GM23338 (cell line): Measurements from ENCODE around the gene VEPH1. TPM values are rescaled to one million over a fixed set of nuclear protein-coding genes. Genes with fewer than 3 reads are reported as not detected.

Source experiments
- ATAC-seq: fragments of 200-7000 bp; cut with Tn5 transposase; 3 replicates; pipeline ENCODE4 v1.9.1; 2020
- DNase-seq: peaks from one replicate; pipeline ENCODE4 v3.0.0-alpha.2; 2015; ENCODE audit warnings: low spot score
- H2AFZ ChIP-seq: fragments of 200-600 bp; sonication (generic); 2 replicates; pipeline ENCODE4 v1.8.0; 2016; ENCODE audit warnings: antibody characterized with exemption, mild to moderate bottlenecking, moderate library complexity
- H3F3A ChIP-seq: fragments of 200-600 bp; sonication (generic); replicated peaks from 2 replicates; pipeline ENCODE4 v1.8.0; 2017; ENCODE audit warnings: antibody characterized with exemption, mixed run types, low read depth
- H3K27ac ChIP-seq: fragments of 200-600 bp; sonication (generic); 2 replicates; pipeline ENCODE4 v1.6.1; 2016; ENCODE audit warnings: low read depth
- H3K27me3 ChIP-seq: fragments of 200-600 bp; sonication (generic); 2 replicates; pipeline ENCODE4 v1.8.0; 2016; ENCODE audit warnings: mild to moderate bottlenecking, mixed run types, moderate library complexity; ENCODE audit not compliant: insufficient read depth
- H3K36me3 ChIP-seq: fragments of 200-600 bp; sonication (generic); 2 replicates; pipeline ENCODE4 v1.8.0; 2016; ENCODE audit warnings: mild to moderate bottlenecking; ENCODE audit not compliant: insufficient read depth
- H3K4me1 ChIP-seq: fragments of 200-600 bp; sonication (generic); 2 replicates; pipeline ENCODE4 v1.8.0; 2016; ENCODE audit warnings: mild to moderate bottlenecking, moderate library complexity; ENCODE audit not compliant: insufficient read depth
- H3K4me2 ChIP-seq: fragments of 200-600 bp; sonication (generic); 2 replicates; pipeline ENCODE4 v1.7.1; 2017; ENCODE audit warnings: mixed run types
- H3K4me3 ChIP-seq: fragments of 200-600 bp; sonication (generic); 2 replicates; pipeline ENCODE4 v1.6.1; 2016; ENCODE audit warnings: mixed run types
- H3K79me2 ChIP-seq: fragments of 200-600 bp; sonication (generic); replicated peaks from 2 replicates; pipeline ENCODE4 v1.8.0; 2017; ENCODE audit warnings: mild to moderate bottlenecking; ENCODE audit not compliant: insufficient read depth
- H3K9me2 ChIP-seq: fragments of 200-600 bp; sonication (generic); 2 replicates; pipeline ENCODE4 v1.8.0; 2017; ENCODE audit not compliant: insufficient read depth
- H4K20me1 ChIP-seq: fragments of 200-600 bp; sonication (generic); replicated peaks from 2 replicates; pipeline ENCODE4 v1.8.0; 2017; ENCODE audit warnings: mild to moderate bottlenecking; ENCODE audit not compliant: insufficient read depth
- H3K27ac Mint-ChIP-seq: 2 replicates; pipeline ENCODE4 v1.8.0; 2020; ENCODE audit warnings: inconsistent platforms, mild to moderate bottlenecking, moderate library complexity, mixed read lengths
- H3K27me3 Mint-ChIP-seq: 3 replicates; pipeline ENCODE4 v1.8.0; 2022; ENCODE audit warnings: low read depth, mild to moderate bottlenecking, moderate library complexity, mixed read lengths, inconsistent platforms; ENCODE audit not compliant: insufficient read depth, poor library complexity
- H3K36me3 Mint-ChIP-seq: 3 replicates; pipeline ENCODE4 v1.8.0; 2021; ENCODE audit warnings: low read depth, mild to moderate bottlenecking, inconsistent platforms, moderate library complexity, mixed read lengths
- H3K4me1 Mint-ChIP-seq: 3 replicates; pipeline ENCODE4 v1.8.0; 2020; ENCODE audit warnings: mild to moderate bottlenecking, inconsistent platforms, mixed read lengths
- H3K4me3 Mint-ChIP-seq: 3 replicates; pipeline ENCODE4 v1.8.0; 2021; ENCODE audit warnings: moderate library complexity, mild to moderate bottlenecking, inconsistent platforms, mixed read lengths
- H3K9me3 Mint-ChIP-seq: 3 replicates; pipeline ENCODE4 v1.8.0; 2020; ENCODE audit warnings: moderate library complexity, mild to moderate bottlenecking, inconsistent platforms, mixed read lengths
- CREB1 ChIP-seq: fragments of 250-450 bp; sonication (Bioruptor Pico); IDR thresholded peaks from 2 replicates; pipeline ENCODE4 v1.5.0; 2020; ENCODE audit warnings: low read depth, mild to moderate bottlenecking, moderate library complexity
- CTCF ChIP-seq, 2 experiments: fragments of 200-600 bp in 1 of 2; sonication (generic) in 1 of 2; conservative IDR thresholded peaks; 2 replicates each; pipeline versions ENCODE4 v1.5.1 to v1.6.1; 2016 to 2017; ENCODE audit warnings: antibody characterized with exemption in 2 of 2, low read depth in 2 of 2, mild to moderate bottlenecking in 2 of 2, moderate library complexity in 1 of 2
- ETS1 ChIP-seq: IDR thresholded peaks from 2 replicates; pipeline ENCODE4 v1.6.1; 2016; ENCODE audit warnings: antibody characterized with exemption
- EZH2 ChIP-seq: fragments of 200-600 bp; sonication (generic); IDR thresholded peaks from one replicate; pipeline ENCODE4 v1.8.0; 2017; ENCODE audit warnings: antibody characterized with exemption, mild to moderate bottlenecking, low read depth; ENCODE audit not compliant: unreplicated experiment
- EZH2phosphoT487 ChIP-seq: fragments of 200-600 bp; sonication (generic); IDR thresholded peaks from one replicate; pipeline ENCODE4 v1.8.1; 2018; ENCODE audit warnings: antibody characterized with exemption; ENCODE audit not compliant: unreplicated experiment
- JUNB ChIP-seq: IDR thresholded peaks from one replicate; pipeline ENCODE4 v1.6.1; 2016; ENCODE audit warnings: antibody characterized with exemption; ENCODE audit not compliant: unreplicated experiment
- NANOG ChIP-seq: IDR thresholded peaks from 2 replicates; pipeline ENCODE4 v1.6.1; 2016; ENCODE audit warnings: antibody characterized with exemption, borderline replicate concordance
- POLR2AphosphoS5 ChIP-seq: IDR thresholded peaks from 2 replicates; pipeline ENCODE4 v1.6.1; 2016; ENCODE audit warnings: antibody characterized with exemption, low read depth
- REST ChIP-seq: IDR thresholded peaks from one replicate; pipeline ENCODE4 v1.6.1; 2018; ENCODE audit warnings: antibody characterized with exemption; ENCODE audit not compliant: unreplicated experiment
- STAT1 ChIP-seq: IDR thresholded peaks from one replicate; pipeline ENCODE4 v1.6.1; 2016; ENCODE audit warnings: antibody characterized with exemption; ENCODE audit not compliant: unreplicated experiment
- ZNF114 ChIP-seq: fragments of 250-450 bp; sonication (Bioruptor Pico); IDR thresholded peaks from 2 replicates; pipeline ENCODE4 v1.5.0; 2020; ENCODE audit warnings: mild to moderate bottlenecking, moderate library complexity
- ZNF331 ChIP-seq: fragments of 250-450 bp; sonication (Bioruptor Pico); IDR thresholded peaks from 2 replicates; pipeline ENCODE4 v1.5.0; 2020; ENCODE audit warnings: low read depth, mild to moderate bottlenecking, moderate library complexity
- ZNF462 ChIP-seq: fragments of 250-450 bp; sonication (Bioruptor Pico); IDR thresholded peaks from 2 replicates; pipeline ENCODE4 v1.5.0; 2020; ENCODE audit warnings: mild to moderate bottlenecking, moderate library complexity
- polyA plus RNA-seq: library from polyadenylated mRNA; unstranded; fragments of >200 nt; fragmentation: Nextera tagmentation; extraction: Ambion mirVana; gene quantifications from 2 replicates; pipeline ENCODE4 v1.2.1, GENCODE V29; 2016
- total RNA-seq: library from RNA; depleted of rRNA; stranded (reverse); fragments of >200 nt; shearing (Covaris generic); gene quantifications from 2 replicates; pipeline ENCODE4 v1.2.3, GENCODE V29; 2014

VEPH1 gene
- total and polyA plus RNA-seq, 2 experiments from 2014 or later = 15.4 to 33.8 TPM

- H3K4me1 ChIP-seq = no peaks in the 10 kb centered on the region
- H3K4me2 ChIP-seq = no peak overlapping the region
- H4K20me1 ChIP-seq = no peaks in the 10 kb centered on the region
- Mint-ChIP-seq H3K4me1 (peaks cover 6% of the 10 kb centered on the region; the same call in 2 of the 3 replicates), H3K4me3 (no peak overlapping the region), H3K9me3 (no peaks in the 10 kb centered on the region), H3K27ac (no peak overlapping the region), H3K36me3 (no peaks in the 10 kb centered on the region), H3K27me3 (peaks cover 5% of the 10 kb centered on the region)
- H3K79me2 ChIP-seq = no peaks in the 10 kb centered on the region
- ATAC-seq = no peak
- H3K9me2 ChIP-seq = no peaks in the 10 kb centered on the region
- H3K27ac ChIP-seq = no peak overlapping the region
- no peaks in the 10 kb centered on the region for H3F3A ChIP-seq
- no peak overlapping the region for H2AFZ ChIP-seq
- no peak for DNase-seq
- TF ChIP-seq EZH2phosphoT487 (no peak), ZNF114 (CRISPR knock-in tag) (no peak), JUNB (no peak), POLR2AphosphoS5 (no peak), STAT1 (no peak), REST (no peak), ZNF331 (CRISPR knock-in tag) (no peak), ETS1 (no peak), EZH2 (no peak), ZNF462 (CRISPR knock-in tag) (no peak), NANOG (no peak), CTCF (conservative IDR thresholded peaks at IDR 0.05; ENCODE audit: low read depth in 2 of 2) (no peak), CREB1 (CRISPR knock-in tag) (no peak)
- H3K36me3 ChIP-seq = no peaks in the 10 kb centered on the region
- no peaks in the 10 kb centered on the region for H3K27me3 ChIP-seq
- H3K4me3 ChIP-seq = no peak overlapping the region
Measured at GRCh38 chr3:157363393-157363792, 139.8 kb downstream of the VEPH1 start.
